NT2/D1 (cell line): ENCODE measurements around the gene FOXC1.

ENCODE experiments used
- DNase-seq: peaks from one replicate; pipeline ENCODE4 v3.0.0-alpha.2; 2011; ENCODE audit warnings: low read depth, low spot score
- H3K27me3 ChIP-seq: 2 replicates; pipeline ENCODE4 v1.6.0; 2011; ENCODE audit warnings: mild to moderate bottlenecking; ENCODE audit not compliant: insufficient read length, insufficient read depth
- H3K36me3 ChIP-seq: 2 replicates; pipeline ENCODE4 v1.6.1; 2011; ENCODE audit warnings: mild to moderate bottlenecking, low read length, mixed read lengths; ENCODE audit not compliant: insufficient read depth, insufficient read length
- H3K4me1 ChIP-seq: 2 replicates; pipeline ENCODE4 v1.5.1; 2011; ENCODE audit not compliant: insufficient read depth, insufficient read length
- H3K4me3 ChIP-seq: 2 replicates; pipeline ENCODE4 v1.5.1; 2011; ENCODE audit warnings: low read depth; ENCODE audit not compliant: insufficient read length
- H3K9ac ChIP-seq: 2 replicates; pipeline ENCODE4 v1.6.0; 2011; ENCODE audit warnings: low read depth; ENCODE audit not compliant: insufficient read length
- H3K9me3 ChIP-seq: 2 replicates; pipeline ENCODE4 v1.5.1; 2011; ENCODE audit warnings: mild to moderate bottlenecking, low read length; ENCODE audit not compliant: insufficient read depth
- SUZ12 ChIP-seq: IDR thresholded peaks from 2 replicates; pipeline ENCODE4 v1.6.1; 2011; ENCODE audit not compliant: insufficient read length, insufficient read depth; ENCODE audit errors: extremely low read depth
- YY1 ChIP-seq: IDR thresholded peaks from 2 replicates; pipeline ENCODE4 v1.6.1; 2011; ENCODE audit not compliant: insufficient read length, insufficient read depth
- ZNF274 ChIP-seq: IDR thresholded peaks from 2 replicates; pipeline ENCODE4 v1.6.1; 2011; ENCODE audit warnings: mild to moderate bottlenecking, low read depth, low read length

Gene FOXC1

DNA sequence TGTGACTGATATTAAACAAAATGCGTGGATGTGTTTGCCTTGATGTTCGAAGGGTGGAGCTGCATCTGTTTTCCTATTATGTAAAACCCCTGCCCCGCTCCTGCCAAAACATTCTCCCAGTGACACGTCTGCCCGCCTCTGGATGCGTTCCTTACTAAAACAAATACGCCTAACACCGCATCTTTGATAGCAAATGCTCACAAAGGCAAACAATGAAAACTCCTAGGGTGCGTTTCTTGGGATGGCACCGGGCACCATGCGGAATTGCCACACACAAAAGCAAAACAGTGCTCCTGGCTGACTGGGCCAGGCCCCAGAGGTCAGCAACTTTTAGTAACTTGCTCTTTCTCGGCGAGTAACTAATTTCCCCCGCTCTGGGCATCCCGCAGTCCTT, 9.0 kb upstream of the FOXC1 start:
- H3K9ac ChIP-seq: no peak overlapping the region
- H3K4me3 ChIP-seq: no peak overlapping the region
- peaks cover 3% of the 10 kb centered on the region for H3K4me1 ChIP-seq
- H3K9me3 ChIP-seq: no peaks in the 10 kb centered on the region
- TF ChIP-seq SUZ12: no peak
- no peak for TF ChIP-seq YY1
- no peak for TF ChIP-seq ZNF274
- no peak for DNase-seq
- H3K36me3 ChIP-seq: no peaks in the 10 kb centered on the region
- H3K27me3 ChIP-seq: peaks cover 43% of the 10 kb centered on the region

- Histone ChIP-seq H3K4me1 (peaks cover 2% of the 10 kb centered on the region), H3K27me3 (peaks cover 48% of the 10 kb centered on the region), H3K4me3 (no peak overlapping the region), H3K9me3 (no peaks in the 10 kb centered on the region), H3K36me3 (no peaks in the 10 kb centered on the region), H3K9ac (no peak overlapping the region)
- TF ChIP-seq SUZ12: no peak
- no peak for DNase-seq
Measured at GRCh38 chr6:1601158-1602048, 8.3 kb upstream of the FOXC1 start.

DNA sequence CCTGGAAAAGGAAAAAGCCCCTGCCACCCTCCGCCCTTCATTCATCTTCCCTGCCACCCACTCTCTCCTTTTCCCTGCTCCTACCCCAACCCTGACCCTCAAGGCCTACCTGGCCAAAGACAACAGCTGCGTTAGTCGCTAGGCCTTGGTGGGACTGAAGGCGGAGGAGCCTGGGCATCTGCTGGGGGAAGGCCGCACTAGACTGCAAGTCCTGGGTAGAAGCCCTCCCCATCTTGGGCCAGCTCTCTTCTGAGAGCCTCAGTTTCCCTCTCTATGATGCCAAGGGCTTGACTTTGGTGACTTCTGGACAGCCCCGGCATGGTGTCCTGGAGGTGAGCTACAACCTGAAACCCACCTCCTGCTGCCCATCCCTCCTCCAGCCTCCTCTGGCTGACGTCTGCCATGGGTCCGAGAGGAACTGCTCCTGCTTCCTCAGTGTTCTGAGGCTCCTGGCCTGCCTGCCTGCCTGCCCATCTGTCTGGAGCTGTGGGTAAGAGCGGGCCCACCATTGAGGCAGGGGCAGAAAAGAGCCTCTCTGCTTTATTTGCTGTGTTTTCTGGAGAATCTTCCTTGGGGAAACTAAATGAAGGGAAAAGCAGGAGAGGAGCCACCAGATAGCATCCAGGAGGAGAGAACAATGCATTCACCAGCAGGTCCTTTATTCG, 7.5 kb upstream of the FOXC1 start:
- Histone ChIP-seq H3K9ac (no peak overlapping the region), H3K4me1 (peaks cover 5% of the 10 kb centered on the region), H3K9me3 (no peaks in the 10 kb centered on the region), H3K36me3 (no peaks in the 10 kb centered on the region), H3K27me3 (peaks cover 54% of the 10 kb centered on the region), H3K4me3 (no peak overlapping the region)
- TF ChIP-seq YY1 (no peak), ZNF274 (no peak), SUZ12 (no peak)
- no peak for DNase-seq

GRCh38 chr6:1603708-1604107, 6.0 kb upstream of the FOXC1 start:
- Histone ChIP-seq H3K9ac (no peak overlapping the region), H3K27me3 (peaks cover 65% of the 10 kb centered on the region), H3K36me3 (no peaks in the 10 kb centered on the region), H3K9me3 (no peaks in the 10 kb centered on the region), H3K4me1 (peaks cover 7% of the 10 kb centered on the region), H3K4me3 (peak overlapping the region; percentile 48)
- TF ChIP-seq ZNF274: no peak
- TF ChIP-seq SUZ12: no peak
- TF ChIP-seq YY1: no peak
- no peak for DNase-seq

- no peak for TF ChIP-seq YY1
- TF ChIP-seq SUZ12: peak; percentile 15
- no peaks in the 10 kb centered on the region for H3K9me3 ChIP-seq
- H3K4me3 ChIP-seq: peak overlapping the region; percentile 48
- peak overlapping the region; percentile 74 for H3K9ac ChIP-seq
- no peak for DNase-seq
- H3K36me3 ChIP-seq: no peaks in the 10 kb centered on the region
- peaks cover 7% of the 10 kb centered on the region for H3K4me1 ChIP-seq
- H3K27me3 ChIP-seq: peaks cover 72% of the 10 kb centered on the region
Measured at GRCh38 chr6:1604158-1605003, 5.3 kb upstream of the FOXC1 start.

DNA sequence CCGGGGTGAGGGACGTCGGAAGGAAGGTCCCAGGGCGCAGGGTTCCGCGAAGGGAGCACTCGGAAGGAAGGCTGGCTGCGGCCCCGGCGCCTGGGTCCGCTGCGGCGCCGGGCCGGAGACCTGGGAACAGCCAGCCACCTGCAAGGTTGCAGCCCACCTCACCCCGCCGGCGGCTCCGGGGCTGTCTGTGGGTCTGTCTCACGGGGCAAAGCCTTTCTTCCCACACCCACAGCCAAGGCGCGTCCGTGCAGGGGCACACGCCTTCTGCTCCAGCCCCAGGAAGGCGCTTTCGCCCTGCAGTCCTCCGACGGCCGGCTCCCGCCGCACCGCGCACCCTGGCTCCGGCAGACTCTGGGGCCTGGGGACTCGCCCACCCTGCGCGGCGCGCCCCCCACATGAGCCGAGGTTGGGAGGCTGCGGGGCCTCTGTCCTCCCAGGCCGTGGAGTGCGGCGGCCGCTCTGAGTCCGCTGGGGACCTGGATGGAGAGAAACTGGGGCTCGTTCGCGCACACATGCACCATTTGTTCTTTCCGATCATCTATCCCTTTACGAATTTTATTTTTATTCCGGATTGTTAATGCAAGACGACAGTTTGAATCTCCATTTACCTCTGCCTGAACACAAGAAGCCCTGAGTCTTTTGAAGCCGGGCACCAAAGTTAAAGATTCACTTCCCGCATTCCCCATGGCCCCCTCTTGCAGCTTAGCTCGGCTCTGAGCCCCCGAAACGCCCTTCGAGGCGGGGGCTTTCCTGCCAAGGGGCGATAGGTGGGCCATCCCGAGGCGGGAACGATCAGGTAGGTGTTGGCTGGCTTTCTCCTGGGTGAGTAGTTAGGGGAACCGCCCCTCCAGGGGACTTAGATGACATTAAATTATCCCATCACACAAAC, 4.5 kb upstream of the FOXC1 start:
- Histone ChIP-seq H3K9me3 (no peaks in the 10 kb centered on the region), H3K4me1 (peaks cover 7% of the 10 kb centered on the region), H3K36me3 (no peaks in the 10 kb centered on the region), H3K9ac (peak overlapping the region; percentile 61), H3K27me3 (peaks cover 72% of the 10 kb centered on the region), H3K4me3 (peak overlapping the region; percentile 48)
- TF ChIP-seq YY1 (no peak), SUZ12 (peak; percentile 88)
- no peak for DNase-seq
